NCI-H187 (cell line): ENCODE results near the gene DSCAML1.

Source experiments
- DNase-seq, 2 experiments: peaks; one replicate each; lab custom pipeline; 2025; lab: John Stamatoyannopoulos, UW

DSCAML1 gene, protein sequence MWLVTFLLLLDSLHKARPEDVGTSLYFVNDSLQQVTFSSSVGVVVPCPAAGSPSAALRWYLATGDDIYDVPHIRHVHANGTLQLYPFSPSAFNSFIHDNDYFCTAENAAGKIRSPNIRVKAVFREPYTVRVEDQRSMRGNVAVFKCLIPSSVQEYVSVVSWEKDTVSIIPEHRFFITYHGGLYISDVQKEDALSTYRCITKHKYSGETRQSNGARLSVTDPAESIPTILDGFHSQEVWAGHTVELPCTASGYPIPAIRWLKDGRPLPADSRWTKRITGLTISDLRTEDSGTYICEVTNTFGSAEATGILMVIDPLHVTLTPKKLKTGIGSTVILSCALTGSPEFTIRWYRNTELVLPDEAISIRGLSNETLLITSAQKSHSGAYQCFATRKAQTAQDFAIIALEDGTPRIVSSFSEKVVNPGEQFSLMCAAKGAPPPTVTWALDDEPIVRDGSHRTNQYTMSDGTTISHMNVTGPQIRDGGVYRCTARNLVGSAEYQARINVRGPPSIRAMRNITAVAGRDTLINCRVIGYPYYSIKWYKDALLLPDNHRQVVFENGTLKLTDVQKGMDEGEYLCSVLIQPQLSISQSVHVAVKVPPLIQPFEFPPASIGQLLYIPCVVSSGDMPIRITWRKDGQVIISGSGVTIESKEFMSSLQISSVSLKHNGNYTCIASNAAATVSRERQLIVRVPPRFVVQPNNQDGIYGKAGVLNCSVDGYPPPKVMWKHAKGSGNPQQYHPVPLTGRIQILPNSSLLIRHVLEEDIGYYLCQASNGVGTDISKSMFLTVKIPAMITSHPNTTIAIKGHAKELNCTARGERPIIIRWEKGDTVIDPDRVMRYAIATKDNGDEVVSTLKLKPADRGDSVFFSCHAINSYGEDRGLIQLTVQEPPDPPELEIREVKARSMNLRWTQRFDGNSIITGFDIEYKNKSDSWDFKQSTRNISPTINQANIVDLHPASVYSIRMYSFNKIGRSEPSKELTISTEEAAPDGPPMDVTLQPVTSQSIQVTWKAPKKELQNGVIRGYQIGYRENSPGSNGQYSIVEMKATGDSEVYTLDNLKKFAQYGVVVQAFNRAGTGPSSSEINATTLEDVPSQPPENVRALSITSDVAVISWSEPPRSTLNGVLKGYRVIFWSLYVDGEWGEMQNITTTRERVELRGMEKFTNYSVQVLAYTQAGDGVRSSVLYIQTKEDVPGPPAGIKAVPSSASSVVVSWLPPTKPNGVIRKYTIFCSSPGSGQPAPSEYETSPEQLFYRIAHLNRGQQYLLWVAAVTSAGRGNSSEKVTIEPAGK (N-terminal part only)

DNA sequence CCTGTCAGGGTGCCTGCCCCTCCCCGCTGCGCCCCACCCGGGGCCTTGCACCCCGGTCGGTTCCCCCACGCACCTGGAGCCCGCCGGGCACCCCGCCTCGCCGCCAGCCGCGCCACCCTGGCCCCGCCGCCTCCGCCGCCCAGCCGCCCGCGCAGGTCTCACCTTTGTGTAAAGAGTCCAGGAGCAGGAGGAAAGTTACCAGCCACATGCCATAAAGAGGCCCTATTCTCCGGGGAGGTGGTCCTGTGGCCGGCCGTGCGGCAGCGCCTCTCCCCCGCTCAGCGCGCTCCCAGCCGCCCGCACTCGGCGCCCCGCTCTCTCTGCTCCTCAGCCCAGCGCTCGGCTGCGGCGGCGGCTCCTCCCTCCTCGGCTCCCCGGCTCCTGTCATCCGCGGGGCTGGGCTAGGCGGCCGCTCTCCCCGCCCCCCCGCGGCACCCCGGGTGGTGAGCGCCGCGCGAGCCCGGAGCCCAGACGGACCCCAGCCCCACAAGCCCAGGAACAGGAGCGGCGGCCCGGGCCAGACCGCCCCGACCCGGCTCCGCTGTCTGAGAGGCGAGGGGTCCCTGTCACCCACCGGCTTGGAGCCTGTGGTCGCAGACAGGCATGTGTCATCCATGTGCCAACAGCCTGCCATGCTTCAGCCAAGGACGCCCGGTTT is at the start of gene DSCAML1:
Gene DSCAML1 (minus strand): TSS at position 345 of the 658 bp plus-strand sequence. CDS start 137 bp downstream, at position 208.
- no peak for DNase-seq

DNA sequence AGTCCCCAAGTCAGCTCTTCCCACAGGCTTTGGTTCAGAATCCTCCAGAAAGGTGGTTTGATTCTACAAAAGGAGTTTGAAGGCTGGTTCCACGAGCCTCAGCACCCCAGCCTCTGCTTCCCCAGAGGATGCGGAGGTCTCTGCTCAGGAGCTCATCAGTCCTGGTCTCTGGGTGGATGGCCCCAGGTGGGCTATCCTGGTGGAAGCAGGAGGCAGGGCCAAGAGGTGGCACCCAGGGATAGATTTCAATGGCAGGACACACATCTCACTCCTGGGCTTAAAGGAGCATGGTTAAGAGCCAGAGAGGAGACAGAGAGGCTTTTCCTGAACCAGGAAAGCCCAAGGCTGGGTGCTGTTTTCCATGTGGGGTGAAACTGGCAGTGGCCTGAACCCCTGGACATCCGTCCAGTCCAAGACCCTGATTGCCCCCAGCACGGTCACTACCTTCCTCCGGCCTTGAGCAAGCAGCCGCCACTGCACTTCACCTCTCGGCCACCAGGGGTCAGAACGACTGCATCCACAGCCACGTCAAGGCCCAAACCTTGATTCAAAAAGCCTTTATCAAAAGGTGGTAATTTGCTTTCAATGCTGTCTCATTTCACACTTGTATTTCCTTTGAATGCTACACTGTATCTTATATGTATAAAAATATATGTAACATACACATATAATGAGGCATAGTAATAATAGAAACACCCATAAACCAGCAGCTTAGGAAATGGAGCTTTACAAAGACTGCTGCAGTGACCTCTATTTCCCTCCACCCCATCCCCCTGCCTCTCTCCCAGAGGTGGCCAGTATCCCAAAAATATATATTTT is 46.9 kb upstream of the DSCAML1 start:
- peak; percentile 27 to 53 for DNase-seq

DNA sequence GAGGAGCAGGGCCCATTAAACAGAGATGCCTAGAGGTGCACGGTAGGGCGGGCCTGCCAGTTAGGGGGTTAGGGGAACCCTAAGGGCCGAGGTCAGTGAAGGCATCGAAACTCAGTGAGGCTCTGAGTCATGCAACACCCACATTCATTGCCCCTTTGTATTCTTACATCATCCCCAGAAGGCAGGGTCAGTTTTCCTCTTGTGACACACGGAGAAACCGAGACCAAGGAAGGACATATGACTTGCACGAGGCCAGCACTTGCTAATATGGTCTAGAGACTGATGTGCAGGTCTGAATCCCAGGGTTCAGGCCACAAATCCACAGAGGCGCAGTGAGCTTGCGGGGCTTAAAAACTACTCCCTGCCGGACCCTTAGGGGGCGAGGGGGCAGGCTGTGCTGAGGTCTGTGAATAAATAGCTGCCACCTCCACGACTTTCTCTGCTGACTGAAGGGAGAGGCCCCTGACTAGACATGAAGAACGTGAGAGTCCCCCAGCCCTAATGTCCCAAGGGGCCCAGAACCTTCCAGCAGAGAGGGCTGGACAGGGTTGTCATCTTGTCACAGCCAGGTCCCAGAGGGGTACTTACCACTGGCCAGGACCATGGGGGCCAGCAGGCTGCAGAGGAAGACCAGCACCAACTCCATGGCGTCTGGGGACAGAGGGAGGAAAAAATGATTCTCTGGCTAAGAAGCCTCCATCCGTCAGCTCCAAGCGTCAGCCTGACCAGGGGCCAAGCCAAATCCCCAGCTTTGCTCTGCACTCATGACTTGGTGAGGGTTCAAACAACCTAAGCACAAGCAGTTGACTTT is 45.3 kb upstream of the DSCAML1 start:
- DNase-seq = no peak

DNA sequence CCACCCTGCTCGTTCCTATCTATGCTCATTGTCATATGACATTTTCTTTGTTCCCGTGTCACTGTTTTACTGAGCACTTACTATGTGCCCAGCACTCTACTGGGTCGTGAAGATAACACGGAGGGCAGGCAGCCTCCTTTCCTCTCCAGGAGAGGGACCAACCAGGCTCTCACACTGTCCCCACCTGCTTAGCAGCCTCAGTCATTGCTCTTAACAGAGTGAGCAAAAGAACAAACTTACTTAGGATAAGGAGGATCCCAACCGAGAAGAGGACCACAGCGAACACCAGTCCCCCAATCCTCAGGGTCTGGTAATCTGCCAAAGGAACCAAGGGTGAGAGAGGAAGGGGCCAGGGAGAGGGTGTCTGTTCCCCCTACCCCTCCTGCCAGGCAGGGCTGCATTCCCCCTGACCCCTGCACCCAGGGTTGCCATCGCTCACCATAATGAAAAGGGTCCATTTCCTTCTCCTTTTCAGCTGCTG is 44.6 kb upstream of the DSCAML1 start:
- no peak for DNase-seq

DNA sequence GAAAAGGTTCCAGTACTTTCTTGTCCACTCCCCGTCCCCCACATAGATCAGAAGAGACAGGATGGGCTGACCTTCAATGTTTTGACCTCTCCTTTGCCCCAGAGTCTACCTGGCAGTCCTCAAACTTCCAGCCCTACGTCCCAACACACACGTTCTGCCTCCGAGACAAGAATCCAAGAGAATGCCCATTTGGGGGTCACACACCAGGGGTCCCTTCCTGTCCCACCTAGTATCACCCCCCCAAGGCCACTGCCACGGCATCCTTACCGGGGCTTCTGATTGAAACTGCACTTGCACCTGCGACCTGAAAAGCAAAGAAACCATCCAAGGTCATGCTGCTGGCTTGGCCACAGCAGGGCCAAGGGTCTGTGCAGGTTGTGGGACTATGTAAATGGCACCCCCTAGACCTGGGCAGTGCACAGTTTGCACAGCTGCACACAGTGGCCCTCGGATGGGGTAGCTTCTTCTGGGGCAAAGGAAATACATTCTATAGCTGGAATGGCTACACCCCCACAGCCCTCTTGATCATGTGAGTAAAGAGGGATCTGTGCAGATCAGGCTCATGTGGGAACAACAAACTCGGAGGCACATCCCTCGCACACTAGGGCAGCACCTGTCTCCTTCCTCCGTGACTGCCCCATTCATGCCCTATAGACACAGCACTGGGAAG is 44.0 kb upstream of the DSCAML1 start:
- no peak for DNase-seq

DNA sequence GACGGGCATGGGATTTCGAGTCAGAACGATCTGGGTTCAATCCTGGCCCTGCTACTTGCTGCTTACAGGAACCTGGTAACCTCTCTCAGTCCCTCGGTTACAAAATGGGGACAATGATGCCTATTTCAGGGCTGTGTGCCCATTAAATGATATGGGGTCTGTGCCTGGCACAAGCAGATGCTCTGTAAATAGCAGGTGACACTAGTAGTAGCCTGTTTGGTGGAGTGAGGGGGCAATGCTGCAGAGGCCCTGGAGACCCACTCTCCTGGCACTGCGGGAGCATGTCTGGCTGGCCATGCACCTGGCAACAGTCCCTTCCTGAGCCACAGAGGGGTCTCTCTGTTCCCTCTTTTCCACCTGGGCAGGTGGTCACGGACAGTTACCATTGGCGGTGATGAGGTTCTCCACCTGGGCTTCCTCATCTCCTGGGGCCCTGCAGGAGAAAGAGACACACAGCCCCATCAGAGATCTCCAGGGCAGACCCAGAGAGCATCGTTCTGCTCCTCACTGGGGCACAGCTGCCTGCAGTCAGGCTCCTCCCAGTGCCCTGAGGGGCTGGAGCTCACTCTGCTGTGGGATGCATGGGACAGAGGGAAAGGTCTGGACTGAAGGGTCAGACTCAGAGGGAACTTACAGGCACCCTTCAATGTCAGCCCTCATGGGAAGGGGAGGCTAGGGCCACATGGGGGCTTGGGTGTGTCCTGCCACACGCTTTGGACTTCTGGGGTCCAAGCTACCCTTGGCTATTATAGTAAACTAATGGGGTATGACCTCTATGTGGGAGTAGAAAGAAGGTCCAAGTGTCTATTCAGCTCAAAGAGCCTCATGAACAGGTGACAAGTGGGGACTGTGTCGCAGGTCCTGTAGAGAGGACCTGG is 43.2 kb upstream of the DSCAML1 start:
- no peak for DNase-seq

DNA sequence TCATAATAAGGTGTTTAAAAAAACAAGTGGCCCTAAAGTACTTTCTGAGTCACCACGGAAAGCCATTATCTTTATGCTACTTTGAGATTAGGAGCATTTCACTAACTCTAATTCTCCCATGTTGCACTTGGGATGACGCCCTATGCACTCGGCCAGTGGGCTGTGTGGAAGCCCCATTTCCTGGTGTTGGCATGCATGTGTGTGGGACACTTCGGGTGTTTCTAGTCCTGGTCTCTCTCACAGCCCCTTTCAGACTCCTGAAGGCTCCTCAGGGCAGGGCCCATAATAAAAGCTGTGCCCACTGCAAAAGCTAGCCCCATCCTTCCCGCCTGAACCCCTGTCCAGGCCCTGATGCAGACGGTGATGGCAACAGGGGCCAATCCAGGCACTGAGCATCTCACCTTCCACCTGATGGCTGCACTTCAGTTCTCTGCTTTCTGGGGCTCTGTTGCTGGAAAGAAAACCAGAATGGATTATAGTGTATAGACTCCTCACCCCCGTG is 42.4 kb upstream of the DSCAML1 start:
- no peak for DNase-seq

DNA sequence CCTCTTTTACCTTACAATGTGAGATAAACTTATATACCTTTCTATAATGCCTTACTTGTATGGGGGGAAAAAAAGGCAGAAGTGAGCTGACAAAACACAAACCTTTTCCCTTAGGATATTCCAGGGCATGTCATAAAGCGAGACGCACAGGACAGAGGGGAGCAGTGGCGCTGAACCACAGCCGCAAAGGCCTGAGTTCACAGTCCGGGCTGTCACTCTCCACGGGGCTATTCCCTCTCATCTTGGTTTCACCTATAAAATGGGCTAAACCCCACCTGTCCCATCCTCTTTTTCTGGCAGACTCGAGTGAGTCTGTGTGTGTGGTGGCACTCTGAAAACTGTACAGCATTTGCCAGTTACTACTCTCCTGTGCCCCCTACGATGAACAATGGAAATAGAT is 41.9 kb upstream of the DSCAML1 start:
- no peak for DNase-seq

DNA sequence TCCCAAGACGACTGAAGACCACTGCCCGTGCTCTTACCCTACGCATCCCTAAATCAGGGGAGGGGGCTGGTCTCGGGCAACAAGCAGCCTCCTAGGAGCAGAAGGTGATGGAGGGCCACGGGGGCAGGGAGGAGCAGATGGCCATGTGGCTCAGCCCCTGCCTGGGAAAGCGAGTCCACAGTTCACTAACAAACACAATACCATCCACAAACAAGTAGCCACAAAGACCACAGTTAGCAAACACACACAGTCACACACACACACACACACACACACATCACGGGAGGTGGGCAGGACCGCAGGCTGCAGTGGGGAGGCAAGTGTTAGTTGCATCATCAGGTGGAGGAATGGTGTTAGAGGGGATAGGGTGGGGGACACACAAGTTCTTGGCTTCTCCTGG is 40.8 kb upstream of the DSCAML1 start:
- no peak for DNase-seq

DNA sequence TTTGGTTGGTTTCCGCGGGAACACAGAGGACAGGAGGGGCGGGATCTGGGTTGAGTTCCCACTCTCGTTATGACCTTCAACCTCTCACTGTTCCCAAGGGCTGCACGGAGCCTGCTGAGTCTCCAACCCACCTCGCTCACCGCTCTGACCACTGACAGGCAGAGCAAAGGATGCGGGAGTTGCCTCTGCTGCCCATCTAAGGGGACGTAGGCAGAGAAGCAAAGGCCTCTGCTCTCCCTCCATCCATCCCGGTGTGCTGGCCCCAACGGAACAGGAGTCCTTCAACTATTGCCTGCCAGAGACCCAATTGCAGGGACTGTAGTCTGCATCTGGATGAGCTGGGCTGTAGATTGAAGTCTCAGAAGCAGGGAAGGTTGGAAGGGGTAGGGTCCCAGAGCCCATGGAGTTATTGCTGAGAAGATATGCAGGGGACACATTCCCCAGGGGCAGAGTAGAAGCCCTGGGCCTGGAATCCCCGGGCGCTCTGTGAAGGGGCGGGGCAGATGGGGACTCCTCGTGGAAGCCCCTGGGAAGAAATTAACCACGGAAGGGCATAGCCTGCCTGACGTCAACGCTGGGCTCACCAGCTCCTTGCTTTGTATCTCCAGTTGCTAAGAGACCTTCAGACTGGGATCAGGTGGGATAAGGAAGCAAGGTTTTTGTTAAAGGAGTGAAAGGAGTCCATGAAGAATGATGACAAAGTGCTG is 40.2 kb upstream of the DSCAML1 start:
- no peak for DNase-seq

DNA sequence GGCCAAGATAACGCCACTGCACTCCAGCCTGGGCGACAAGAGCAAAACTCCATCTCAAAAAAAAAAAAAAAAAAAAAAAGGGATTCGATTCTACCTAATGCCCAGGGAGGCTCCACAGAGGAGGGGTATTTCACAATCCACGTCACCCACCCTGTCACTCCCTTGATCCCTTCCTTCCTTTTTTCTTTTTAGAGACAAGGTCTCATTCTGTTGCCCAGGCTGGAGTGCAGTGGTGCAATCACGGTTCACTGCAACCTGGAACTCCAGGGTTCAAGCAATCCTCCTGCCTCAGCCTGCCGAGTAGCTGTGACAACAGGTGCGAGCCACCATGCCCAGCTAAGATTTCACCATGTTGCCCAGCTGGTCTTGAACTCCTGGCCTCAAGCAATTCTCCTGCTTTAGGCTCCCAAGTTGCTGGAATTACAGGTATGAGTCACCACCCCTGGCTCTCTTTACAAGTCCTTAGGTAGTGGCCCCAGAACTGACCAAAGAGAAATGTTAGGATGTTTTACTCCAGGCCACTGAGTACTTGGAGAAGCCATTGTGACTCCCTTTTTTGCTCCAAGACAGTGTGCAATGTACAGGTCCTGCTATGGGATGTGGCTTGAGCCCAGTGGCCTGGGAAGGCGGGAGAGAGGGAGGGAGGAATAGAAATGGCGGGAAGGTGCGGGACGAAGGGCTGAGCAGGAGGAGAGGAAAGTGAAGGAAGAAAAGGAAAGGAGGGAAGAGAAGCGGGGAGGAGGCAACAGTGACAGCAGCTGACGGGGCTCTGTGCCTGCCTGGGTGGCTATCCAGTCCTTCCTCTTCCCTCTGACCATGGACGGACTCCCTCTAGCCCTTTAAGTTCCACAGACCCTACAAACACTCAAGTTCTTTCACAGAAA is 39.3 kb upstream of the DSCAML1 start:
- DNase-seq = no peak

DNA sequence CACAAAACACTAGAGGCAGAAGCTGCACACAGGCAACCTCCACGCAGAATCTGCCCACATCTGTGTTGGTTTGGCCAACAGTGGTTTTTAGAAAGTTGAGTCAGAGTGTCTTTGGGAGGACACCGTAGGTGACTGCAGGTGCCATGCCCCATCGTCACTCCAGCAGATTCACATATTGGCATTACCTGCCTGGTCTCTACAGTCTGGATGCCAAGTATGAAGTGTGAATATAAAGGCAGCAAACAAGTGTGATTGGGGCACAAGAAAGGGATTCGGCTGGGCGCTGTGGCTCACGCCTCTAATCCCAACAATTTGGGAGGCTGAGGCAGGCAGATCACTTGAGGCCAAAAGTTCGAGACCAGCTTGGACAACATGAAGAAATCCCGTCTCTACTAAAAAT is 38.6 kb upstream of the DSCAML1 start:
- no peak for DNase-seq

DNA sequence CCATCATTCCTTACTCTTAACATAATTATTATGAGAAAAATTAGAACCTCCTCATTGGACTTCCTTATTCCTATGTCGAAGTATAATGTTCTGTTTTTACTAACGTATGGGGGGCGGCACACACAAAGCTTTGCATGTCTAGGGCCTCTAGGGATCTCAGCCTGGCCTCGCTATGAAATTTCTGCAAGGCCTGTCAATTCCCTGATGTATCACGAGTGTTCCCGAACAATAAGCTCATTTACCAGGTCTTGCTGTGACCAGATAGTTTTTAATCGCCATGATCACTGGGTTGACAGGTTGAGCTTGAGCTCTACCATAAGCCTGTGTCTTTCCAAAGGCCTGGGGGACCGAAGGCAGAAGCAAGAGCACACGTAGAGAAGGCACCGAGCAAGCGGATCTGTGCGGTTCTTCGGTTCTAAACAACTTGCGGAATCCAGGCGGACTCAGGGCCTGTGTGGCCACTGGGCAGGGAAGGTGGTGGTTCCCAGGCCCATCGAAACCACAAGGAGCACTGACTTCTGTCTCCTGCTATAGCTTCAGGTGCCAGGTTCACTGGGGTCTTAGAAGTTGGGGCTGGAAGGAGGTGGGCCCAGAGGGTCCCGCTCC is 37.9 kb upstream of the DSCAML1 start:
- DNase-seq = no peak

DNA sequence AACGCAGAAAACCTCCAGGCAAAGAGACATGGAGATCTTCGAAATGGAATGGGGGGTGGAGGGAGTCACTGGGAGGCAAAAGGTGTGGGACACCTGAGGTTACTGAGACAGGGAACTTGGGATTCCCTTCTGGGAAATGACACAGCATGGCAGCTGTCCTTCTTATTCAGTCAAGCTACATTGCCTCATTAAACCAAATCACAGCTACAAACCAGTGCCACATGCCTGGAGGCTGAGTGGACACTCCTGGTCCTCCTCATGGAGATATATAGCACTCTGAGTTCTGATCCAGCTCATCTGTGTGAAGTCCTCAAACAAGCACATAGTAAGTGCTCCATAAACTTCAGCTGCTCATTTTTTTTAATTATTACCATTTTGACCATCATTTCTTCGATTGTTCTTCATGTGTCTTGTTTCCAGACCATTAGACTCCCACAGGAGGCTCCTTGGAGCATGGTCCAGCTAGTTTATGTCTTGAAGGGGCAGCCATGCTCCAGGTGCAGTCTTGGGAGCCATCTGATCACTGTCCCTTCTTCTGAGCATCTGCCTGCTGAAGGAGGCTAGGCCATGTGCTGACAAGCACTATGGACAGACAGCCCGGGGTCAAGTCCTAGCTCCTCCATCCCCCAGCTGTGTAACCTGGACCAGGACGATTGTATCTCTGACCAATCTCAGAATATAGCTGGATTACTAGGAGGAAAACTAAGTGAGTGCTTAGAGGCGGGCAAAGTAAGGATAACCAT is 37.2 kb upstream of the DSCAML1 start:
- no peak for DNase-seq

DNA sequence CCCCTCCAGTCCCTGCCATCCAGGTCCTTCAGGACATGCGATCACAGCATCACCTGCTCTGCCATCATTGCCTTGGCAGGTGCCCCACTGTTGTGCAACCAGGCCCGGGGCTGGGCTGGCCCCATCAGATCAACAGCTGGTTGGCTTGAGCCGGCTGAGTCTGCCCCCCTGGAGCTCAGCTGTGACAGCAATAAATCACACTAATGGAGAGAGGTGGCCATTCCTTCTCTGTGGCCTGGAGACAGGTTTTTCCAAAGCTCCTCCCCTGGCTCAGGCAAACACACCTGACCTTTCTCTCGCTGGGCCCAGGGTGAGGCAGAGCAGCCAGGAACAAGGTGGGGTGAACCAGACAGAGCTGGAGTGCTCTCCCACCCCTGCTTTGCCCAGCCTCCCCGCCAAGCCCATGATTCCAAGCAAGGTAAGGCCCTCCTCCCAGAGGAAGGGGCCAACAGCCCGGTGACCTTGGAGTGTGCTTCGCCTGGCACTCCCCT is 36.4 kb upstream of the DSCAML1 start:
- peak; percentile 79 to 80 for DNase-seq
